ENCODE measurements around the gene KNDC1.

GRCh38 chr10:133225707-133226191, 65.7 kb downstream of the KNDC1 start:
- TF ChIP-seq POLR2A (IDR thresholded peaks at IDR 0.05) (no peak), CTCF (IDR thresholded peaks at IDR 0.05) (no peak)
